Astrocyte of the spinal cord (primary cell): ENCODE measurements around the gene LLGL2.

Experiments used
- DNase-seq: peaks from one replicate; pipeline ENCODE4 v3.0.0; 2011; ENCODE audit warnings: low read depth, low spot score
- H3K4me3 ChIP-seq: 2 replicates; pipeline ENCODE4 v1.5.1; 2011; ENCODE audit warnings: low read depth, mild to moderate bottlenecking, low read length, moderate library complexity
- CTCF ChIP-seq: IDR thresholded peaks from 2 replicates; pipeline ENCODE4 v1.5.1; 2012; ENCODE audit warnings: low read depth, mild to moderate bottlenecking, low read length, inconsistent platforms
- in situ Hi-C: cut with HindIII; loops from 2 replicates; pipeline ENCODE4 v1.10.0; 2017; ENCODE audit warnings: low sequenced_read_pairs

LLGL2 gene

DNA sequence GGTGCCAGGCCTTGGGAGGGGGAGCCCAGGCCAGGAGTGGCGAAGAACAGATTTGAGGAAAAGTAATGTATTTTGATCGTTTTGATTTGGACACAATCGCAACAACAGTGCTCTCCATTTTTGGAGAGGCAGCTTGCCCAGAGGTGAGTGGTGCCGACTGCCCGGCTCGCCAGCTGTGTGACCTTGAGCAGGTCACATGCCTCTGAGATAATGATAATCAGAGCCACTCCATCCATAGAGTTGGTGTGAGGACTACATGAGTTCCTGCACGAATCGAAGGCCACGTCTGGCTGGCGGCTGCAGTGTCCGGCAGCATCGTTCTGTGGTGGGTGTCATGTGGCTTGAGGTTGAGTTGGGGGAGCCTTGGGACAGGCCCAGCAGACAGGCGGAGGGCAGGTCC lies 20.7 kb downstream of the LLGL2 start:
- DNase-seq, result no peak
- no peak overlapping the region for H3K4me3 ChIP-seq
- no peak for TF ChIP-seq CTCF
- in situ Hi-C loops, result no loop called here

DNA sequence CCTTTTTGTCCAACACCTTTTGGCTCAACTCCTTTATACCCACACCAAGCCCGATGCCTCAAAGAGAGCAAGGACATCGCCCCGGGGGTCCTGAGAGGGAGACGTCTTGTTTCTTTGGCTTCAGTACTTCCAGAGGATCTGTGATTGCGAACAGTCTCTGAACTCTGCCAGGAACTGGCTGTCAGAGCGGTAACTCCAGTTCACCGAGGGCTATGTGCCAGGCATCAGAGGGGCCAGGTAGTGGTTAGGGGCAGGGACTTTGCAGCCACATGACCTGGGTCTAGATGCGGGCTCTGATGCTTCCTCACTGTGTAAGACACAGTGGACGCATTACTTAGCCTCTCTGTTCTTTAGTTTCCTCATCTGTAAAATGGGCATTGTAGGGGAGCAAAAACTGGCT lies 21.6 kb downstream of the LLGL2 start:
- in situ Hi-C loops, result no loop called here
- TF ChIP-seq CTCF, result no peak
- H3K4me3 ChIP-seq, result no peak overlapping the region
- no peak for DNase-seq

DNA sequence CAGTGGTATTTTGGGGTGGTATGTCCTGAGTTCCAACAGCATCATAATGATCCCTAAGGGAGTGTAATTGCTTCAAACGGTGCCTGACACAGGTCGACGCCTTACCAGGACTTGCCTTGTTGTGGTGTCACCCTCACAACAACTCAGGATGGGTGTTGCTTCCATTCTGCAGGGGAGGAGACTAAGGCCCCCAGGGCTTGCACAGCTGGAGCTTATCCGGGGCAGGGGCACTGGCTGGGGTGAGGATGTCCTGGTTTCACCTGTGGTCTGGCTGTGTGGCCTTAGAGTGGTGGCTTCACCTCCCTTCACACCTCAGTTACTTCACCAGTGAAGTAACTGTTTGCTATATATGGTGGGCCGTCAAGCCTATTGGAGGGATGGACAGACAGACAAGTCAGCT lies 23.3 kb downstream of the LLGL2 start:
- TF ChIP-seq CTCF, result no peak
- no peak overlapping the region for H3K4me3 ChIP-seq
- no peak for DNase-seq
- in situ Hi-C loops, result no loop called here

- in situ Hi-C loops, result no loop called here
- TF ChIP-seq CTCF, result no peak
- no peak for DNase-seq
- H3K4me3 ChIP-seq, result no peak overlapping the region
Measured at GRCh38 chr17:75549246-75550138, 24.0 kb downstream of the LLGL2 start.

GRCh38 chr17:75550139-75550465 lies 24.6 kb downstream of the LLGL2 start:
- TF ChIP-seq CTCF, result no peak
- DNase-seq, result no peak
- no peak overlapping the region for H3K4me3 ChIP-seq
- in situ Hi-C loops, result no loop called here

DNA sequence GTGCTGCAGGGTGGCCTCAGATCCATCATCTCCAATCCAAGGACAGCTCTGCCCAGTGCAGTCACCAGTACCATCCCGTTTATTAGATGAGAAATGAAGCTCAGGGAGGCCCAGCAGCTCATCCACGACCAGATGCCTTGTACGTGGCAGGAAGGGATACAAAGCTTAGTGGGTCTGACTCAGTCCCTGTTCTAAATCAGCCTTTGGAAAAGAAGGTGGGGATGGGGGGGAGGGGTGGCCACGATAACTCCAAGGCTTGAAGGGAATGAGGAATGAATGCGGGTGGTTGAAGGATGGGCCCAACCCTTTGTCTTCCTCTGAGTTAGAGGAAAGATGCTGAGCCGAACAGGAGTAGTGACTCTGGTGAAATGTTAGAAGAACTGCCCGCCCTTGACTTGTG lies 25.8 kb downstream of the LLGL2 start:
- TF ChIP-seq CTCF, result no peak
- no peak overlapping the region for H3K4me3 ChIP-seq
- no peak for DNase-seq
- in situ Hi-C loops, result no loop called here
